Esophagus muscularis mucosa (tissue), 3 donors: ENCODE data around the gene SH3BP2.

ENCODE experiments used
- CTCF ChIP-seq, 3 experiments: fragments of 200-600 bp in 2 of 3; fragments of 450-650 bp in 1 of 3; sonication (generic) in 2 of 3; IDR thresholded peaks; one replicate each; pipeline ENCODE4 v1.5.1; 2017 to 2019; ENCODE audit warnings: antibody characterized with exemption in 3 of 3, mild to moderate bottlenecking in 2 of 3, moderate library complexity in 1 of 3
- POLR2A ChIP-seq: fragments of 450-650 bp; IDR thresholded peaks from one replicate; pipeline ENCODE4 v1.6.1; 2017; ENCODE audit warnings: antibody characterized with exemption, moderate library complexity, mild to moderate bottlenecking, low read depth

DNA sequence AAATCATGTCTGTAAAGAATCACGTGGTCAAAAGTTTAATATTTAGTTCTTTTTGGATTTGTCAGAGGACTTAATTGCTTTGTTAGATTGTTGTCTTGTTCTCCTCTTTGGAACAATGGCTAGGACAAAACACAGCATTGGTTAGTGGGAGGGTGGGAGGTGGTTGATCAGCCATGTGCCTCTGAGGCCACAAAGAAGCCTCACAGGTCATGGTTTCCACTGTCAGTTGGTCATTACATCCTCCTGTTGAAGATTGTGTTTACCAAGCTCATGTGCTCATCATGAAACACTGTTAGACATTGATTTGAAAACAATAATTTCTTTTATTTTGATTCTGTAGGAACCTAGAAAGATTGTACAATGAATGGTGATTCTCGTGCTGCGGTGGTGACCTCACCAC is 82.7 kb downstream of the SH3BP2 start:
- no peak for TF ChIP-seq CTCF (IDR thresholded peaks at IDR 0.05)
- TF ChIP-seq POLR2A: no peak
